NOMO-1 treated with DMSO at 0.1 percent for 48 hours (cell line): ENCODE data around the gene RNF115.
"Not testable (repeated sequence)": the region's sequence is repeated elsewhere in the genome, so short reads cannot be mapped to it uniquely, and the experiment has no call there.

Source experiments
- DNase-seq: peaks from one replicate; lab custom pipeline; 2025; ENCODE audit not compliant: unreplicated experiment; lab: John Stamatoyannopoulos, UW

The RNF115 gene

GRCh38 chr1:145828367-145829026 is 4.6 kb upstream of the RNF115 start:
- no peak for DNase-seq

- DNase-seq, result no peak
These were observed 4.1 kb upstream of the RNF115 start for GRCh38 chr1:145827966-145828365.

GRCh38 chr1:145826030-145826429 is 2.1 kb upstream of the RNF115 start:
- no peak for DNase-seq

GRCh38 chr1:145824499-145824842 is 576 bp upstream of the RNF115 start:
- DNase-seq, result no peak

- DNase-seq, result not testable (repeated sequence)
These were observed 1.0 kb downstream of the RNF115 start for GRCh38 chr1:145822779-145823331.

GRCh38 chr1:145818095-145818494 is 5.8 kb downstream of the RNF115 start:
- not testable (repeated sequence) for DNase-seq

GRCh38 chr1:145812977-145813810 is 10.7 kb downstream of the RNF115 start:
- not testable (repeated sequence) for DNase-seq

GRCh38 chr1:145806844-145807243 is 17.1 kb downstream of the RNF115 start:
- DNase-seq, result no peak

GRCh38 chr1:145806408-145806807 is 17.5 kb downstream of the RNF115 start:
- DNase-seq, result no peak

GRCh38 chr1:145805057-145805456 is 18.8 kb downstream of the RNF115 start:
- DNase-seq, result no peak

- no peak for DNase-seq
These were observed 19.5 kb downstream of the RNF115 start for GRCh38 chr1:145804235-145805045.

GRCh38 chr1:145799806-145800205 is 24.1 kb downstream of the RNF115 start:
- no peak for DNase-seq

GRCh38 chr1:145796753-145797152 is 27.1 kb downstream of the RNF115 start:
- DNase-seq, result no peak

GRCh38 chr1:145795257-145795881 is 28.5 kb downstream of the RNF115 start:
- DNase-seq, result no peak

GRCh38 chr1:145792484-145792883 is 31.4 kb downstream of the RNF115 start:
- DNase-seq, result no peak

- DNase-seq, result not testable (repeated sequence)
These were observed 32.0 kb downstream of the RNF115 start for GRCh38 chr1:145791860-145792259.

GRCh38 chr1:145788580-145788979 is 35.3 kb downstream of the RNF115 start:
- no peak for DNase-seq

GRCh38 chr1:145786271-145786670 is 37.6 kb downstream of the RNF115 start:
- DNase-seq, result no peak

GRCh38 chr1:145785547-145785946 is 38.3 kb downstream of the RNF115 start:
- DNase-seq, result no peak

GRCh38 chr1:145784409-145784808 is 39.5 kb downstream of the RNF115 start:
- DNase-seq, result no peak
